Measurements from ENCODE around the gene HS1BP3.

HS1BP3 gene

GRCh38 chr2:20584399-20585358 is 66.2 kb downstream of the HS1BP3 start:
- peak; percentile 83 for DNase-seq (ENCODE audit: low spot score)

GRCh38 chr2:20584045-20584398 is 66.9 kb downstream of the HS1BP3 start:
- DNase-seq (ENCODE audit: low spot score), result no peak

GRCh38 chr2:20583425-20583881 is 67.4 kb downstream of the HS1BP3 start:
- DNase-seq (ENCODE audit: low spot score), result no peak

GRCh38 chr2:20582600-20583221 is 68.2 kb downstream of the HS1BP3 start:
- no peak for DNase-seq (ENCODE audit: low spot score)

- no peak for DNase-seq (ENCODE audit: low spot score)
These were observed 70.0 kb downstream of the HS1BP3 start for GRCh38 chr2:20580690-20581437.

GRCh38 chr2:20579866-20580265 is 71.0 kb downstream of the HS1BP3 start:
- no peak for DNase-seq (ENCODE audit: low spot score)

GRCh38 chr2:20578895-20579825 is 71.7 kb downstream of the HS1BP3 start:
- peak; percentile 44 for DNase-seq (ENCODE audit: low spot score)

- DNase-seq (ENCODE audit: low spot score), result no peak
These were observed 72.5 kb downstream of the HS1BP3 start for GRCh38 chr2:20578266-20578894.

- DNase-seq (ENCODE audit: low spot score), result no peak
These were observed 73.2 kb downstream of the HS1BP3 start for GRCh38 chr2:20577495-20578235.

GRCh38 chr2:20576598-20577115 is 74.2 kb downstream of the HS1BP3 start:
- DNase-seq (ENCODE audit: low spot score), result no peak

- no peak for DNase-seq (ENCODE audit: low spot score)
These were observed 74.8 kb downstream of the HS1BP3 start for GRCh38 chr2:20575935-20576597.

GRCh38 chr2:20575414-20575813 is 75.5 kb downstream of the HS1BP3 start:
- DNase-seq (ENCODE audit: low spot score), result no peak

- no peak for DNase-seq (ENCODE audit: low spot score)
These were observed 76.0 kb downstream of the HS1BP3 start for GRCh38 chr2:20574930-20575329.

- DNase-seq (ENCODE audit: low spot score), result no peak
These were observed 76.4 kb downstream of the HS1BP3 start for GRCh38 chr2:20574423-20574911.

- DNase-seq (ENCODE audit: low spot score), result no peak
These were observed 77.1 kb downstream of the HS1BP3 start for GRCh38 chr2:20573620-20574422.

GRCh38 chr2:20572221-20572620 is 78.7 kb downstream of the HS1BP3 start:
- DNase-seq (ENCODE audit: low spot score), result no peak

- DNase-seq (ENCODE audit: low spot score), result no peak
These were observed 79.2 kb downstream of the HS1BP3 start for GRCh38 chr2:20571644-20572215.

- no peak for DNase-seq (ENCODE audit: low spot score)
These were observed 79.7 kb downstream of the HS1BP3 start for GRCh38 chr2:20571231-20571630.
